NAMALWA (cell line): ENCODE results near the gene MVB12B.
A peak's percentile ranks its signal among the peaks of the same experiment; 100 is the strongest.

Experiments
- DNase-seq: peaks from one replicate; pipeline ENCODE4 v3.0.0-alpha.2; 2015; ENCODE audit warnings: low spot score

The MVB12B gene

DNA sequence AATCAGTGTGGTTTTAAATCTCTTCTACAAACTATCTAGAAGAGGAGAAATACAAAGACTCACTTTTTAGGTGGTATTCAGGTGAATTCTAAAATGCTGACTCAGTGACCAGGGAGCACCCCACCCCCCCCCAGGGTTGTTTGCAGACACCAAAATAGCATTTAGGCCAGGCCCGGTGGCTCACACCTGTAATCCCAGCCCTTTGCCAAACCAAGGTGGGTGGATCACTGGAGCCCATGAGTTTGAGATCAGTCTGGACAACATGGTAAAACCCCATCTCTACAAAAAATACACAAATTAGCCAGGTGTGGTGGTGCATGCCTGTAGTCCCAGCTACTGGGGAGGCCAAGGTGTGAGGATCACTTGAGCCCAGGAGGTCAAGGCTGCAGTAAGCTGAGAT lies 168.1 kb downstream of the MVB12B start:
- DNase-seq = no peak

DNA sequence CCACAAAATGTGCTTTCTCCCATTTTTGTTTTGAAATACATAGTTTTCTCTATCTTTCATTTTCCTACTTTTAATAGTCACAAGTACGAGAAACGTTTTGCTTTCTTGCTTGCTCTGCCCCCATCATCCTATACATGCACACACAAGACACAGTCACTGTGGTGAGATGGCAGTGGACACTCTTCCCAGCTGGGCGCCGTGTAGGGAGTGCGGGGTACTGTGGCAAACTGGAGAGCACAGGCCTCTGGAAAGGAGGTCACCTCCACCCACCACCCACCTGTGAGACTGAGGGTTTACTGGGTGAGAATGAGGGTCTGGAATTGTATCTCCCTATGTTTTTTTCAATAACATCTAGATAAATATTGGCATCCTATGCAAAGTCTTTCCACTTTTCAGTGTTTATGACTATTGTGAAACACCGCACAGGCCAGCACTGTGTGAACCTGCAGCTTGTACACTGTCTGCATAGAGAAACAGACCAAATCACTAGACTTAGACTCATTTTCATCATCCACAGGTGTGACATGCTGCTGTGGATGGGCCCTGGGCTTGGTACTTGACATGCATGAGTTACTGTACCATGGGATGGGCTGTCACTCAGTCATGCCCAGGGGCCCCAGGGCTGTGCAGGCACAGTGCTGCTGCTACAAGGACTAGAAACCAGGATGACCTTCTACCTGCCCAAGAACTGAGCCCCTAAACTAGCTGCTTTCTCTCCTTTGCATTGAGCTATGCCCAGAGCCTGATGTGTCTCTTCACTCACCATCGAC lies 169.0 kb downstream of the MVB12B start:
- no peak for DNase-seq

DNA sequence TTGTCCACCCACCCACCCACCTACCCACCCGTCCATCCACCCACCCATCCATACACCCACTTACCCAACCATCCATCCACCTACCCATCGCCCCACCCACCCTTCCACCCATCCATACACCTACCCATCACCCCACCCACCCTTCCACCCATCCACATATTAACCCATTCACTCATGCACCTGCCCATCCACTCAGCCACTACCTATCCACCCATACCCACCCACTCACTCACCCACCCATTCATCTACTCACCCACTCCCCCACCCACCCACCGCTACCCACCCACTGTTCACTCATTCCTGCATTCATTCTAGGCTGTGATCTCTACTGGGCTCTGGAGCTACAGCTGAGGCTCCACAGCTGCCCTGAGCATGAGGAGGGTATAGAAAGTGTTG lies 169.6 kb downstream of the MVB12B start:
- no peak for DNase-seq

DNA sequence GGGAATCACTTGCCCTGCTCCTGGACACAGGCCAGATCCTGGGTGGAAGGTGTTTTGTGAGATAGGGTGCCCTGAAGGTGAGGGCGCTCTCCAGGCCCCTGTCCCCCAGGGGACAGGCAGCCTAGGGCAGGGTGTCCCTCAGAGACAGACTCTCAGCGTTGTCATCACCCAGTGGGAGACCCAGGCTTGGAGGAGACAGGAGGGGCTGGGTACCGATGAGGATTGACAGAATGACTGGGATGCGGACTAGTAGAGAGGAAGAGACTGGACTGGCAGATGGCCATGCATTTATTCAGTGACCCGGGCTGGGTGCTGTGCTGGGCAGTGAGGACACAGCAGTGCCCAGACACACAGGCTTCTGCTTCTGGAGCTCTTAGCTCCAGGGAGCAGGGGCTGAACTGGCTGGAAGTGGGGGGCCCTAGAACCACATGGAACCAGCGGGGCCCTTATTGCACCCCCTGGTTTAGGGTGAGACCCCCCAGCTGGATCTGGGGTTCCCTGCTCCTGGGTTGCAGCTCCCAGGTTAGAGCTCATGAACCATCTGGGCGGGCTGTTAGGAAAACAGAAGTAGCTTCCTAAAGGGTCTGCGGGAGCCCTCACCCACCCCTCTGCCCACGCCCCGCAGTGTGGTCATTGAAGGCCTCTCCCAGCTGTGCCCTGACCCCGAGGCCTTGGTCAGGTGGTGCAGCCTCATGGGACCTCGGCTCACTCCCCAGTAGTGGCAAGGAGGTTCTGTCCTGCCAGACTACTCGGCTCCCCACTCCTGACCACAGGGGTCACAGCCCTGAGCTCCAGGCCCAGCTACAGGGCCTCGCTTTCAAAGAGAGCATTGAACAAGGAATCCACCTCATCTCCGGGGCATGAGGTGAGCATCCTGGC lies 170.4 kb downstream of the MVB12B start:
- DNase-seq = no peak

DNA sequence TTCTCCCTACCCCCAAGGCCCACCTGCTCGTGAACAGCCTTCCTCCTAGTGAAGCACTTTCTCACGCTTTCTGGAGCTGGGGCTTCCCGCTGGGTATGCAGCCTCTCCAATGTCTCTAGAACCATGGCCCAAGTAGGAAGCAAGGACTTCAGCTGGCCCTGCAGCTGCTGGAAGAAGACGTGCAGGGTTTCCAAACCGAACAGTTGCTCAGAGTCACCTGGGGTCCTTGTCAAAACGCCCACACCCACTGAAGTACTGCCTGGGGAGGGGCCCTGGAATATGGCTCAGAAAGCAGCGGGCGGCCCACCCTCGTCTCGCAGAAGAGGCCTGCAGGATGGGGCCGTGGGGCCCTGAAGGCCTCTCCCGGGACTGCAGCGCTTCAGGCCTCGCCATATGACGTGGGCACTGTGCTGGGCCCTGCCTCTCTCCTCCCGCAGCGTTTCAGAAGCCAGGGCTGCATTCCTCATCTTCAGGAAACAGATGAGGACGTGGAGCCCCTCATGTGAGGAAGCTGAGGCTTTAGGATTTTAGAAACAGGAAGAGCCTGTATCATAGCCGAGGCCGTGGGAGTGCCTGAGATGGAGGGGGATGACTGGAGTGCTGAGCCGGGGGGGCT lies 171.1 kb downstream of the MVB12B start:
- DNase-seq = no peak

DNA sequence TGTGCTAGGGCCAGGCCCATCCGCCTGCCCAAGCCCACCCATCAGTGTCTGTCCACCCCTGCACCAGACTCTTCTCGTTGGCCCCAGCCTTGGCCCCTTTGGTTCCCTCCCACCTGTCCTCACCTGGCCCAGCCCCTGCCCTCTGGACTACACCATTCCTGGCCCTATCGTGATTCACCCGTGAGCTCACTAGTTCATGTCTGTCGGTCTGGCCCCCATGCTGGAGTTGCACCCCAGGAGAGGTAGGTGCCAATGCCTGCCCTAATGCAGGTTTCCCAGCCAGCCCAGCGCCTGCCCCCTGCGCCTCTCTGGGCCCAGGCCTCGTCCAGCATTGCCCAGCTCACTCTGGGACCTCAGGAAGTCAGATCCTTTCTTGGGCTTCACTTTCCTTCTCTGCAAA lies 171.7 kb downstream of the MVB12B start:
- DNase-seq = no peak

DNA sequence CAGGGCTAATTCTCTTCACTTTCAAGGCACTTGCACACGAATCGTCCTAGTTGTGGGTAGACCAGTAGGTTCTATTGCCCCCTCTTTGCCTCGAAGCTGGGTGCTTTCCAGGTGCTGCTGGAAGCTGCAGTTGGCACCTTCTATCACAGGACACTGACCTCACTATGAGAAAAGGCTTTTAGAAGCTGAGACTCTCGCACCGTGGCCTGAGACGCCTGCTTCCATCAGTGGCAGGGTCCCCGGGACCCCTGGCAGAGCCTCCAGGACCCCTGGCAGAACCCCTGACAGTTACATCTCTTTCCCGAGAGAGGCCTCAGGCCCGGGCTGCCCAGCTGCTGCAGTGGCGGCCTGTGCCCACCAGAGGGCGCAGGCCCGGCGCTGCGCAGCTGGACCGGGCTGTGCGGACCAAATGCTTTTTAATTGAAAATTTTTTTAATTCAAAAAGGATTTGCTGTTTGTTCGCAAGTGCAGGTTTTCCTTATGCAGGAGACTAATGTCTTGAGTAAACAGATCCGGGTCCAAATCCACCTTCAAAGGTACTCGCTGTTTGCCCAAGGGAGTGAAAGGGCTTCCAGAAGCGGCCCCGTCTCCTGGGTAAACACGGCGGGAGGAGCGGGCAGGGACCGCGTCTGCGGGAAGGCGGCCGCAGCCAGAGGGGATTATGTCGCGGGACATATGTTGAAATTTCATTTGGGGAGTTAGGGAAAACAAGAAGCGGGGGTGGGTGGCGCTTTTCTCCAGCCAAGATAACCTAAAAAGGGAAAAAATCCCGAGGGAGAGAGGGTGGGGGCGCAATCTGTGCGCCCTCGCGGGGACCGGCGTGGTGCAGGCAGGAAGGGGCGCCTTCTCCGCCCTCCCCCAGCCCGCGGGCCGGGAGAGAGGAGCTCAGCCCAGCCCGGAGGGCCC lies 172.6 kb downstream of the MVB12B start:
- DNase-seq = peak; percentile 60

DNA sequence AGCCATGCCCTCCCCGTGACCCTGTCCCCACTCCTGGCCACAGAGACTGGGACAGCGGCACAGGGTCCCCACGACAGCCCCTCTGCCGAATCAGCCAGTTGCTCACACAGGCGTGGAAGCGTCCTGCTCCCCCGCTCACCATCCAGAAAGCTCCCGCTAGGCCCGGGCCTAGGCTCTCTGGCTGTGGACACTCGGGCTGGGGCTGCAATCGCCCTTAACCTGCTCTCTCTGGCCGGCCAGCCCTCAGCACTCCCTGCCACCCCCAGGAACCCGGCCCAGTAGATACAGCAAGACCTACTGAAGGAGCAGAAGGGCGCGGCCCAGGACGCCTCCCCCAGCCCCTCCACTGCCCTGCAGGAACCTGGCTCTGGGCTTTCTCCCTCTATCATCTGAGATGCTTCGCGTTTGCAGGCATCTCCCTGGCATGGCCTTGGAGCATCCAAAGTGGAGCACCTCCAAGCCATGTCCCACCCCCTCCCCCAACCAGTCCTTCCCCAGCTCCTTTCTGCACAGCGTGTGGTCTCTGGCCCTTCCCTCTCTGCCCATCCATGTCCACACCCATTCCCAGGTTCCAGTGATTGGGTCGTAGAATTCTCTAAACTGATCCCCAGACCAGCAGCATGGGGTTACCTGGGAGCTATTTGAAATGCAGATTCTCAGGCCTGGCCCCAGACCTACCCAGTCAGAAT lies 173.4 kb downstream of the MVB12B start:
- no peak for DNase-seq

DNA sequence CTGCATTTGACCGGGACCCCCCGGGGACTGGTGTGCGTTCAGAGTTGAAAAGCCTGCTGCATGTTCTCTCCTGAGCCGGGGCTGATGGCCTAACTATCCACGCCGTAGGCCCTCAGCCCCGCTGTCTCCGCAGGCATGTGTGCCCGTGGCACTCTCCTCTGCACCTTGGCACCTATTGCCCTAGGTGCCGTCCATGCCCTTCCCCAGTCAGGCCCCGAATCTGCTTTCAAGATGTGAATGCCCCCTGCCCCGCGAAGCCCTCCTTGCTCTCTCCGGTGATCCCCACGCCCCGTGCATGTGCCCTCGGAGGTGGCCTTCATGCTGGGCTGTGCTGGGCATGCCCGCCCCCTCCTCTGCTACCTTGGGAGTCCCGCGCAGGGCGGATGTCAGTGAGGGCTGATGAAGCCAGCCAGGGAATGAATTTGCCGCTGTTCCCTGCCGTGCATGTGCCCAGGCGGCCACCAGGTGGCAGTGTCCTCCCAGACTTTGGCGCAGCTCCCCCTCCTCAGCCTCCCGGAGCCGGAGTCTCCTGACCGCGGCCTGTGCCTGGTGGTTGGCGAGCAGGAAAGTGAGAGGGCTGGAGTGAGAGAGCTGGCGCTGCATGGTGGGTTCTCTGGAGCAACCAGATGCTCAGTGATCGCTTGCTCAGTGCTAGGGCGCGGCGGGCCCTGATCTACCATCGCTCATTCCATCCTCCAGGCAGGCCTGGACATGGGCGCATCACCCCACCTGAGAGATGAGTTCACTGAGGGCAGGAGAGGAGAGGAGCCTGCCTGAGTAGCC lies 174.2 kb downstream of the MVB12B start:
- peak; percentile 77 for DNase-seq

DNA sequence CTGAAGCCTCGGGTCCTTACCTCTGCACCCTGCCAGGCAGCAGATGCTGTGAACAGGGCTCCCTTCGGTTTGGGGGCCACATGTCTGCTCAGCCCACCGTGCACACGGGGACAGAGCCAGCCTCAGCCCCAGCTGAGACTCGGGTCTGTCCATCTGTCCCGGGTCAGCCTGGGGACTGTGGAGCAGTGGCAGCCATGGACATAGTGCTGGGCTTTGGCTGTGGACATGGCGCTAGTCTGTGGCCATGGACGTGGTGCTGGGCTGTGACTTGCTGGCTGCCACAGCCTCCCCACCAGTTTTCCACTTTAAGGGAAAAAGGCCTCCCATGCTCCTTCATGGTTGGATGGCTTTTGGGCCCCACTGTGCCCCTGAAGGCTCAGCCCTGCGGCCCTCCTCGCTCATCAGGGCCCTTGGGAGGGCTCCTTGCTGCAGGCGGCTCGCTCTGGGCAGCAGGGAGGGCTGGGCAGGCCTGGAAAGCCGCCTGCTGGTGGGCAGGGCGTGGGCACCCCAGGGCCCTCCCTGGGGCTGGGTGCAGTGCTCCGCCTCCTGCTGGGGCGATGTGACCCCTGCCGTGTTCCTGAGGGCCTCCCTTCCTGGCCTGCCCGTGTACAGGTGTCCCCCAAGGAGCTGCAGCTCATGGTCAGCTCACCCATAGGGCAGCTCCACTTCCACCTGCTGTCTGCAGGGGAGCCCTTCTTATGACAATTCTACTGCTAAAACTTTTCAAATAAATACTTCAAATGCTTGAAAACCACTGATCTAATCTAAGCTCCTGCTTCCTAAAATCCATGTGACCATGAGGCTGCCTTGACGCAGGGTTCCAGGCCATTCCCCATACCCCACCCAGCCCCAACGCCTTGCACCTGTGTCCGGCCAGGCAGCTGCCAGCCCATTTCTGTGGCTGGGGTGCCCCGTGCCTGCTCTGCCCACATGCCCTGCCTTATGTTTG lies 175.0 kb downstream of the MVB12B start:
- no peak for DNase-seq

DNA sequence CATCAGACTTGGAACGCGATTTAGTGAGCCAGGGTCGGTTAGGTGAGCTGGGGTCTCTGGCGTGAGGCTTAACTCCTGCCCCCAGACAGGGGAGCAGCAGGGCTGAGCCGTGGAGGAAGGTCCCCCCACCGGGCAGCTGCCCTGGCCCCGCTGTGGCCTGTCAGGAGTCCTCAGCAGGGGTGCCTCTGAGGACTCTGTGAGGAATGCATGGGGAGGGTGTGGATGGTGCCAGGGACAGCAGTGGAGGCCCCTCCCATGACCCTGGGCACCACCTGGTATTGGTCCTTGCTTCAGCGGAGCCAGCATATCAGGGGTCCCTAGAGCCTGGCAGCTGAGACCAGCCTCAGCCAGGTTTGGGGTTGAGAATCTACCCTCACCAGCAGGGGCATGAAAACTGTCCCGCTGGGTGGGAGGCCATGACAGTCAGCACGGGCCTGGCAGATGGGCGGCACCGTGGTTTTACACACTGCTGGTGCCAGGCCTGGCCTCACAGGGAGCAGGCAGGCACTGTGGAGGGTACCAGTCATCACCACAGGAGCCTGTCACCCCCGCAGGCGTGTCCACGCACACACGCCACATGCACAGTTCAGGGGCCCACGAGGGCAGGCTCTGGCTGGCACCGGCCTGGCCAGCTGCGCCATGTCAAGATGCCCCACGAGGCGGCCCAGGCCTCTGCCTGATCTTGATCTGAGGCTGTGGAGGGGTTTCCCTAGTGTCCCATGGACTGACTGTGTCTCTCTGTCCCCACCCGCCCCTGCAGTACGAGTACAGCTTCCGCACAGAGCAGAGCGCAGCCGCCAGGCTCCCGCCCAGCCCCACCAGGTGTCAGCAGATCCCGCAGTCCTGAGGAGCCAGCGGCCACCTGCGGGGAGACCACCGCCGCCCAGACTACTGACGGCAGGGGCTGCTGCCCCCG lies 176.0 kb downstream of the MVB12B start:
- no peak for DNase-seq

DNA sequence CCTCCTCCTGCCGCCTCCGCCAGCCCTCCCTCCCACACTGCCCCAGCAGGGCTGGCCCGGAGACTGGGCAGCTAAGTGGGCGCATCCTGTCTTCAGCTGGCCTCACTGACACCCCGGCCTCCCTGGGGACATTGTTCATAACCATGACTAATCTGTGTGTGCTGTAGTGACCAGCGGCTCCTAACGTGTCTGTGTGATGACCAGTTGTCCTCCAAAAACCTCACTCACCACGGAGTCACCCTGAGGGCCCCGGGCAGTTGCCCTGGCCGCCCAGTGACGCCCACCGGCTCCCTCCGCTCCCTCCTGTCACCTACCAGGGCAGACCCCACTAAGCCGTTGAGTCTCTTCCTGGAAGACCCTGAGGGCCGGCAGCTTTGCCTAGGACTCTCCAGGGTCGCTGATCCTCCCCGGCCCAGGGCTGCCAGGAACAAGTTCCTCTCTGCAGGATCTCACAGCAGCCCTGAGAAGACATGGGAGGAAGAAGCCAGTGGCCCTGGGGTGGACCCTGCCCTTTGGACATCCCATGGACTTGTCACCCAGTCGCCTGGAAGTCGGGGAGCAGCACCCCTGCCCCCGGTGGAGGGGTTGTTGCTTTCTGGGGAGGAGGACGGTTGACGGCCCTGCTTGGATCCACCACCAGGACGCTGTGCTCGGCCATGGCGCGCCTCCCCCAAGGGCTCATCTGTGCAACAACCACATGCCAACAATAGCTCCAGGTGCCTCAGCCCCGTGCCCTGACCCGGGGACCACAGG lies 176.9 kb downstream of the MVB12B start:
- DNase-seq = no peak

DNA sequence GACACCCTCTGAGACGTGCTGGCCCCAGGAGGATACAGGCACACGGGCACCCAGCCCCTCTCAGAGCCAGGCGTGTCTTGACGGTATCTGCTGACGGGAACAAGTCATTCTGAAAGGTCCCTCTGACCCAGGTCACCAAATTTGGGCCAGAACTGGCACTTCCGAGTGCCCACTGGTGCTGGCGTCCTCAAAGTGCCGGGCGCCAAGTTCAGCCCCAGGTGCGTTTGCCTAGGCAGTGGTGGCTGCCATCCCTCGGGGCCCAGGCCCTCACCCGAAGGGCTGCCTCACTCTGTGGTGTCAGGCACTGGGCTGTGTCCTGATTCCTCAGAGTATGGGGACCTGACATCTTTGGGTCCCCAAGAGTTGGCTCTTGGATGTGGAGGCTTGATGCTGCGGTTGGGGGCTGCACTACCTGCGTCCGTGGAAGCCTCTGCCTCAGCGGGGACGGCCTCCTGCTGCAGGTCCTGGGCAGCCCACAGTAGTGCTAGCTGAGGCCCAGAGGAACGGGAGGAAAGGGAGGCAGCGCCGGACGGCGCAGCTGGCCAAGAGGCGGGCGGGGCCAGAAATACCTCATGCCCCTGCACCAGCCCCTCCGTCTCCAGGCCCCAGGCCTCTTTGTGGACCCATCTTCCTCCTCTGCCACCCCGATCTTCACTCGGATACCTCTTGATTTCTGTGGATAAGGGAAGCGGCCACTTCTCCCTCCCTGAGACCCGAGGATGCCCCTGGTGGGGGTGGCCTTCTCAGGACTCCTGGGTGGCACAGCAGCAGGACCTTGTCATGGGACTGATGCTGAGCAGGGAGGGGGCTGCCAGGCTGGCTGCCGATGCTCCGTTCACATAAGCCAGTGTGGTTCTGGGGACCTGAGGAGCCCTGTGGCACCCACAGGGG lies 177.7 kb downstream of the MVB12B start:
- no peak for DNase-seq

DNA sequence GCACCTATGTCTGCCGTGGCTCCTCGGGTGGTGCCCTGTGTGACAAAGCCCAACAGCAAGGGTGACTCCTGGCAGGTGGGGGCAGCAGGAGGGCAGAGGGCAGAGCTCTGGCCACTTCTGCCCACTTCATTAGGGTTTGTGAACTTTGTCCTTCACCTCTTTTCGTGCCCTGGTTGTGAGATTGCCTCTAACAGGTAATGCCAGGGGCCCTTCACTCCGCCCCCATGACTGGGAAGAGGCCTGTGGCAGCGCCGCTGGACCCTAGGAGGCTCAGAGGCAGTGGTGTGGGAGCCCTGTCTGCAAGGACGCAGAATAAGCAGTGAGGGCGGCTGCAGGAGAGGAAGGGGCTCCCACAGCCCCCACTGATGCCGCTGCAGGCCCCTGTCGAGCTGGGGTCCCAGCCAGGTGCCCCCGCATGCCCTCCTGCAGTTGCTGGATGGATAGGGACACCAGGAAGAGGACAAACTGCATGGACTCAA lies 178.4 kb downstream of the MVB12B start:
- no peak for DNase-seq

DNA sequence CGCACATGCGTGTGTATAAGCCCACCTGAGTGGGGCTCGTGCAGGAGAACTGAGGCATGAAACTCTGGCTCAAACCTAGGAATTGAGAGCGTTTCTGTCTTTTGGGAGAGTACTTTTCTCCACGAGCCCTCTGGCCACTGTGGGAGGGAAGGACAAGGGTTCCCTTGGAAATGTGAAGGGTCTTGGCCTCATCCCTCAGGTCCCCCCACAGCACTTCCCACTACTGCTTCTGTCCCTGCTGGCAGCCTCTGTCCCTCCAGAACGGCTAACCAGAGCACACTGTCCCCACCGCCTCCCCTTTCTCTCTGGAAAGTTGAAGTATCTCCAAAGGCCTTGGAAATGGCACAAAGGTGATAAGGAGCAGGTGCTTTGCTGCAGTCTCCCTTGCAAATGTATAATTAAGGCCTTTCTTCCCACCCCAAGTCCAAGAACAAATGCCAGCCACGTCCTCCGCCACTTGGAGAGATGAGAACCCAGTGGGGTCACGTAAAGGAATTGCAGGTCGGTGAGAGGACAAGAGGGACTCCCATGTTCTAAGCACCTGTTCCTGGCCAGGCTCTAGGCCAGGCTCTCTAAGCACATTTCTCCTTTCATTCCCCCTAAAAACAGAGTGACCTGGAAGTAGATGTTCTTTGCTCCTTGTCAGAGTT lies 179.2 kb downstream of the MVB12B start:
- no peak for DNase-seq
